PC-3 (cell line): Measurements from ENCODE around the gene OTOF. TPM values are rescaled to one million over a fixed set of nuclear protein-coding genes. Genes with fewer than 3 reads are reported as not detected.

Experiments
- ATAC-seq: fragments of 200-7000 bp; cut with Tn5 transposase; 2 replicates; pipeline ENCODE4 v1.9.1; 2020; ENCODE audit warnings: mild to moderate bottlenecking, moderate library complexity
- BruUV-seq: library from RNA; stranded (reverse); fragments of 400-500 nt; replicated peaks from 2 replicates; lab custom pipeline; 2021; lab: Mats Ljungman, UMichigan
- CTCF ChIA-PET: fragments of 300-600 bp; sonication (Branson Sonifier 250); formaldehyde crosslinking; loops from one replicate; lab custom pipeline; 2022; ENCODE audit warnings: antibody characterized with exemption; lab: Charles Lee
- POLR2A ChIA-PET: fragments of 300-600 bp; sonication (Branson Sonifier 250); formaldehyde crosslinking; loops from one replicate; lab custom pipeline; 2022; ENCODE audit warnings: antibody characterized with exemption; ENCODE audit not compliant: unreplicated experiment; lab: Charles Lee
- DNase-seq: peaks from one replicate; pipeline ENCODE4 v3.0.0-alpha.2; 2015
- H2AFZ ChIP-seq: fragments of 300-600 bp; sonication (generic); 2 replicates; pipeline ENCODE4 v1.6.0; 2016; ENCODE audit warnings: antibody characterized with exemption, low read length
- H3F3A ChIP-seq: fragments of 300-600 bp; sonication (generic); one replicate; pipeline ENCODE4 v1.6.0; 2017; ENCODE audit warnings: antibody characterized with exemption, low read length, control low read depth, mild to moderate bottlenecking; ENCODE audit not compliant: unreplicated experiment
- H3K27ac ChIP-seq: fragments of 300-600 bp; sonication (generic); 2 replicates; pipeline ENCODE4 v1.5.1; 2016; ENCODE audit warnings: mild to moderate bottlenecking, low read length
- H3K27me3 ChIP-seq: fragments of 300-600 bp; sonication (generic); 2 replicates; pipeline ENCODE4 v1.6.1; 2016; ENCODE audit warnings: low read length, mixed read lengths
- H3K36me3 ChIP-seq: fragments of 300-600 bp; sonication (generic); 2 replicates; pipeline ENCODE4 v1.6.1; 2016; ENCODE audit warnings: low read depth, mixed run types, low read length, mixed read lengths
- H3K4me1 ChIP-seq: fragments of 300-600 bp; sonication (generic); 2 replicates; pipeline ENCODE4 v1.5.1; 2016; ENCODE audit warnings: low read length; ENCODE audit not compliant: insufficient read depth
- H3K4me2 ChIP-seq: fragments of 300-600 bp; sonication (generic); 2 replicates; pipeline ENCODE4 v1.6.0; 2016; ENCODE audit warnings: low read length
- H3K4me3 ChIP-seq: fragments of 300-600 bp; sonication (generic); 2 replicates; pipeline ENCODE4 v1.5.1; 2016; ENCODE audit warnings: mild to moderate bottlenecking, low read length, mixed read lengths
- H3K79me2 ChIP-seq: fragments of 300-600 bp; sonication (generic); 2 replicates; pipeline ENCODE4 v1.6.1; 2017; ENCODE audit warnings: low read length, mixed read lengths
- H3K9ac ChIP-seq: fragments of 300-600 bp; sonication (generic); 2 replicates; pipeline ENCODE4 v1.6.0; 2016; ENCODE audit warnings: mild to moderate bottlenecking, low read length
- H3K9me2 ChIP-seq: fragments of 300-600 bp; sonication (generic); replicated peaks from 2 replicates; pipeline ENCODE4 v1.6.1; 2016; ENCODE audit warnings: mixed run types, low read length, mixed read lengths
- H3K9me3 ChIP-seq: fragments of 300-600 bp; sonication (generic); 2 replicates; pipeline ENCODE4 v1.6.1; 2016; ENCODE audit warnings: low read length, mixed read lengths
- H4K20me1 ChIP-seq: fragments of 300-600 bp; sonication (generic); 2 replicates; pipeline ENCODE4 v1.6.1; 2016; ENCODE audit warnings: low read length, mixed read lengths
- EZH2 ChIP-seq: fragments of 300-600 bp; sonication (generic); IDR thresholded peaks from one replicate; pipeline ENCODE4 v1.6.1; 2017; ENCODE audit warnings: antibody characterized with exemption, mild to moderate bottlenecking, low read length; ENCODE audit not compliant: unreplicated experiment
- EZH2phosphoT487 ChIP-seq: fragments of 300-600 bp; sonication (generic); IDR thresholded peaks from 2 replicates; pipeline ENCODE4 v1.6.1; 2018; ENCODE audit warnings: mild to moderate bottlenecking, antibody characterized with exemption, low read length, borderline replicate concordance
- intact Hi-C: fragments of 100-400 bp; cut with micrococcal nuclease; formaldehyde crosslinking; loops from 2 replicates; pipeline ENCODE4 v1.9.0; 2023
- total RNA-seq: library from RNA; depleted of rRNA; stranded (reverse); fragments of >200 nt; gene quantifications from 2 replicates; pipeline ENCODE4 v1.2.3, GENCODE V29; 2014
- TF ChIP-seq, protein P1 (sequence below): fragments of 300-600 bp; sonication (generic); conservative IDR thresholded peaks from 2 replicates; pipeline ENCODE4 v1.5.1; 2017; ENCODE audit warnings: antibody characterized with exemption, low read depth, mild to moderate bottlenecking, low read length

Gene OTOF
- total RNA-seq, 1 experiment from 2014 or later: not detected

DNA sequence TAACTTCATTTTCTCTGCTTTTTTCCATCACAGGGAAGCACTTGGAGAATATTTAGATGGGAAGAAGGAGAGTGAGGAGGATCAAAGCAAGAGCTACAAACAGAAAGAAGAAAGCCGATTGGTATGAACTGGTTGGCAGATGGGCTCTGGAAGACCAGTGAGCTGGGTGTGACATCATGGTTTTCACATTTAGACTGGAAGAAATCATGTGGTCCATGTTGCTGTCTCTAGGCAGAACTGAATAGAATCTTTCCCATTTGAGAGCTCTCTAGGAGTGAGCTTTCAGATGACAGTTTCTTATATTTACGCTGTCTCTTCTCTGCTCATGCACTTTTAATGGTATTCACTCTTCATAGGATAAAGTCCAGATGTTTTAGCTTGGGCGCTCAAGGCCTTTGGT, 63.6 kb downstream of the OTOF start:
- BruUV-seq: no TSS peak
- Histone ChIP-seq H3K79me2 (no peaks in the 10 kb centered on the region), H2AFZ (no peak overlapping the region), H3K27ac (no peak overlapping the region), H3K27me3 (no peaks in the 10 kb centered on the region), H3K4me2 (no peak overlapping the region), H3K9ac (no peak overlapping the region), H3K4me3 (no peak overlapping the region), H3K9me3 (no peaks in the 10 kb centered on the region), H3K4me1 (no peaks in the 10 kb centered on the region), H3K9me2 (no peaks in the 10 kb centered on the region), H3F3A (no peaks in the 10 kb centered on the region), H3K36me3 (no peaks in the 10 kb centered on the region), H4K20me1 (no peaks in the 10 kb centered on the region)
- no peak for DNase-seq
- intact Hi-C loops: no loop called here
- no peak for ATAC-seq
- ChIA-PET POLR2A (no interaction called here), CTCF (no interaction called here)
- no peak for TF ChIP-seq EZH2
- no peak for TF ChIP-seq EZH2phosphoT487

DNA sequence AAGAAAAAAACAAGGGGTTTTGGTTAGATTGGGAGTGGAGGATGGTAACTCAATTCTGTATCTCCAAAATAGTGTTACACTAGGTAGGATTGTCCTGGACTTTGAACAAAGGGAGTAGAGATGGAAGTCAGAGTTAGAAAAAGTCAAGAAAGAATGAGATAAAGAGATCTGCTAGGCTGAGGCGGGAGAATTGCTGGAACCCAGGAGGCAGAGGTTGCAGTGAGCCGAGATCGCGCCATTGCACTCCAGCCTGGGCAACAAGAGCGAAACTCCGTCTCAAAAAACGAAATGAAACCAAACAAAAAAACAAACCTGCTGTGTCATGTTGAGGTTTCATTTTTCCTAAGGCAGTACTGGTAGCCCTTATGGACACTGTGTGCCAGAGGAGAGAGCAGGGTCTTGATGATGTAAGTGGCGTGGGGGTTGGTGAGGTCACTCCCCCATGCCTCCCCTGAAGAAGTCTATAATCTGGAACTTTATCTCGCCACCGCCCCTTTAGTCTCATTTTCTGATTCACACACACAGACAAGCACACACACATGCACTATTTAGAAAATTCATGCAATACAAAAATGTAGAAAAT, 65.7 kb downstream of the OTOF start:
- H3K9ac ChIP-seq: no peak overlapping the region
- H3K9me3 ChIP-seq: no peaks in the 10 kb centered on the region
- H3K27ac ChIP-seq: no peak overlapping the region
- no peak overlapping the region for H3K4me3 ChIP-seq
- intact Hi-C loops: no loop called here
- no peaks in the 10 kb centered on the region for H3K79me2 ChIP-seq
- no peak overlapping the region for H3K4me2 ChIP-seq
- ATAC-seq: no peak
- 0 out of 2 replicates have a peak overlapping the region, but pooled peaks have one; percentile 28 for H2AFZ ChIP-seq
- no peak for TF ChIP-seq EZH2
- TF ChIP-seq, protein P1, sequence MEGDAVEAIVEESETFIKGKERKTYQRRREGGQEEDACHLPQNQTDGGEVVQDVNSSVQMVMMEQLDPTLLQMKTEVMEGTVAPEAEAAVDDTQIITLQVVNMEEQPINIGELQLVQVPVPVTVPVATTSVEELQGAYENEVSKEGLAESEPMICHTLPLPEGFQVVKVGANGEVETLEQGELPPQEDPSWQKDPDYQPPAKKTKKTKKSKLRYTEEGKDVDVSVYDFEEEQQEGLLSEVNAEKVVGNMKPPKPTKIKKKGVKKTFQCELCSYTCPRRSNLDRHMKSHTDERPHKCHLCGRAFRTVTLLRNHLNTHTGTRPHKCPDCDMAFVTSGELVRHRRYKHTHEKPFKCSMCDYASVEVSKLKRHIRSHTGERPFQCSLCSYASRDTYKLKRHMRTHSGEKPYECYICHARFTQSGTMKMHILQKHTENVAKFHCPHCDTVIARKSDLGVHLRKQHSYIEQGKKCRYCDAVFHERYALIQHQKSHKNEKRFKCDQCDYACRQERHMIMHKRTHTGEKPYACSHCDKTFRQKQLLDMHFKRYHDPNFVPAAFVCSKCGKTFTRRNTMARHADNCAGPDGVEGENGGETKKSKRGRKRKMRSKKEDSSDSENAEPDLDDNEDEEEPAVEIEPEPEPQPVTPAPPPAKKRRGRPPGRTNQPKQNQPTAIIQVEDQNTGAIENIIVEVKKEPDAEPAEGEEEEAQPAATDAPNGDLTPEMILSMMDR: no peak
- H3K4me1 ChIP-seq: no peaks in the 10 kb centered on the region
- ChIA-PET CTCF (no interaction called here), POLR2A (no interaction called here)
- no TSS peak for BruUV-seq
- H4K20me1 ChIP-seq: no peaks in the 10 kb centered on the region
- DNase-seq: no peak
- H3F3A ChIP-seq: no peaks in the 10 kb centered on the region
- H3K27me3 ChIP-seq: no peaks in the 10 kb centered on the region; the same call in 1 of the 2 replicates
- H3K9me2 ChIP-seq: no peaks in the 10 kb centered on the region
- no peaks in the 10 kb centered on the region for H3K36me3 ChIP-seq

DNA sequence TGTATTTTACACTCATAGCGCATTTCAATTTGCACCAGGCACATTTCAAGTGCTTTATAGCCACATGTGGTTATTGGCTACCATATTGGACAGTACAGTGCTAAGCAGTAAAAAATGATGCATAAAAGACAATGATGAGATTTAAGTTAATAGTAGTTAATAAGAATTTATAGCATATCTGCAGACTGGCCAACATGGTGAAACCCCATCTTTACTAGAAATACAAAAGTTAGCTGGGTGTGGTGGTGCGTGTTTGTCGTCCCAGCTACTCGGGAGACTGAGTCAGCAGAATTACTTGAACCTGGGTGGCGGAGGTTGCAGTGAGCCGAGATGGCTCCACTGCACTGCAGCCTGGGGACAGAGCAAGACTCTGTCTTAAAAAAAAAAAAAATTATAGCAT, 66.5 kb downstream of the OTOF start:
- no TSS peak for BruUV-seq
- H4K20me1 ChIP-seq: no peaks in the 10 kb centered on the region
- ChIA-PET POLR2A (no interaction called here), CTCF (no interaction called here)
- intact Hi-C loops: no loop called here
- DNase-seq (no peak), ATAC-seq (no peak)
- no peak overlapping the region for H3K9ac ChIP-seq
- TF ChIP-seq EZH2phosphoT487: no peak
- no peak for TF ChIP-seq EZH2
- TF ChIP-seq, protein P1: no peak
- H3K79me2 ChIP-seq: no peaks in the 10 kb centered on the region
- no peaks in the 10 kb centered on the region for H3K4me1 ChIP-seq
- H3K27me3 ChIP-seq: no peaks in the 10 kb centered on the region; the same call in 1 of the 2 replicates
- no peak overlapping the region for H2AFZ ChIP-seq
- H3K4me2 ChIP-seq: no peak overlapping the region
- H3K36me3 ChIP-seq: no peaks in the 10 kb centered on the region
- no peaks in the 10 kb centered on the region for H3K9me2 ChIP-seq
- H3F3A ChIP-seq: no peaks in the 10 kb centered on the region
- no peak overlapping the region for H3K27ac ChIP-seq
- no peak overlapping the region for H3K4me3 ChIP-seq
- no peaks in the 10 kb centered on the region for H3K9me3 ChIP-seq
